Measurements from ENCODE around the gene IFIH1.

The IFIH1 gene

DNA sequence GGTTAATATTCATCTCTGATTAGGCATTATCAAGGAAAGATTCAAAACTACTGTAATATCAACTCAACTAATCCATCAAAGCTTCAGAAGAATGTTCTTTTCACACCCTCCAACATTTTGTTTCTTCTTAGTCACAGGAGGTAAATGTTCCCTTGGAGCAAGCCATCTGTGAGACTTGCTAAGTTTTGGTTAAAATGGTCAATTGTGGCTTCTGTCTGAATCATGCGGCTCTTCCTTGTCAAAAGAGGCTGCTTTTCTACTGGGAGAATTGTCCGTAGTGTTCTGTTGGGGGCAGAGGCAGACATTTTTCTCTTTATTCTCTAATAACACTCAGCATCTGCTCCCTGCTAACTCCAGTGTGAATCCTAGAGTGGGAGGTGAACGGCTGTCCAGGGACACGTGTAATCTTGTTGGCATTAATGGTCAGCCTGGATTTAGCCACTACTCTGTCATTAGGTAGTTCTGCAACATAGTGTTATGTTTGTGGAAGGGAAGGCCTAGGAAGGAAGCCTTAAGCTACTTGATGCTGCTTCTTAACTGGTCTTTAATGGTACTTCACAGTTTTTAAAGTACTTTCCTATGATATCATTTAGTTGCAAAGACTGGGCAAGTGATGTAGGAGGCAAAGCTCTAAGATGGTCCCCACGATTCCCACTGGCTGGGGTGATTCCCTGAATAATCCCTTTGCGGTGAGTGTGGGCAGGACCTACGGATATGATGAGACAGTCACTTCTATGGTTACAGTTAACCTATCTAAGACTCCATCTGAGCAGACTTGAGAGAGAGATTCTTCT lies 52.6 kb downstream of the IFIH1 start:
- Histone ChIP-seq H3K79me1 (ENCODE audit: low read length) (peaks cover 5% of the 10 kb centered on the region), H2AFZ (ENCODE audit: insufficient read depth, low read length, poor library complexity) (no peak overlapping the region), H3K27ac (ENCODE audit: low read depth, low read length) (no peak overlapping the region), H4K12ac (ENCODE audit: low read depth, low read length) (no peak overlapping the region), H3K23ac (ENCODE audit: low read length) (no peak overlapping the region), H3K36me3 (ENCODE audit: control insufficient read depth in 1 of 2, insufficient read depth in 2 of 2, low read length in 2 of 2) (no peaks in the 10 kb centered on the region), H2BK120ac (ENCODE audit: insufficient read depth, low read length, poor library complexity) (no peak overlapping the region), H3K18ac (ENCODE audit: low read length) (no peak overlapping the region), H4K8ac (ENCODE audit: low read depth, low read length) (no peak overlapping the region), H3K4ac (ENCODE audit: low read depth, low read length) (no peak overlapping the region), H2BK5ac (ENCODE audit: low read depth, low read length, poor library complexity) (no peak overlapping the region), H3K4me2 (ENCODE audit: low read length) (no peak overlapping the region), H2BK12ac (ENCODE audit: low read length) (no peak overlapping the region), H4K91ac (ENCODE audit: low read depth, low read length) (no peak overlapping the region), H3K9me3 (ENCODE audit: insufficient read depth, low read depth, low read length) (no peaks in the 10 kb centered on the region), H3K9ac (ENCODE audit: low read length) (no peak overlapping the region), H3K4me1 (ENCODE audit: control insufficient read depth in 1 of 2, insufficient read depth in 2 of 2, low read length in 2 of 2) (peaks cover 4 to 8% of the 10 kb centered on the region in 2 experiments), H3K79me2 (ENCODE audit: control insufficient read depth, insufficient read depth, low read length, poor library complexity) (no peaks in the 10 kb centered on the region), H3K27me3 (ENCODE audit: insufficient read depth, low read length) (no peaks in the 10 kb centered on the region), H3K14ac (ENCODE audit: low read length) (peak overlapping the region; percentile 34), H3K4me3 (ENCODE audit: low read depth, low read length) (no peak overlapping the region), H2AK5ac (ENCODE audit: low read length) (no peak overlapping the region)
- DNase-seq: no peak
- no CpG with 5 or more reads among the region's 7 CpGs for WGBS (ENCODE audit: extremely low coverage, insufficient coverage, insufficient read length)

DNA sequence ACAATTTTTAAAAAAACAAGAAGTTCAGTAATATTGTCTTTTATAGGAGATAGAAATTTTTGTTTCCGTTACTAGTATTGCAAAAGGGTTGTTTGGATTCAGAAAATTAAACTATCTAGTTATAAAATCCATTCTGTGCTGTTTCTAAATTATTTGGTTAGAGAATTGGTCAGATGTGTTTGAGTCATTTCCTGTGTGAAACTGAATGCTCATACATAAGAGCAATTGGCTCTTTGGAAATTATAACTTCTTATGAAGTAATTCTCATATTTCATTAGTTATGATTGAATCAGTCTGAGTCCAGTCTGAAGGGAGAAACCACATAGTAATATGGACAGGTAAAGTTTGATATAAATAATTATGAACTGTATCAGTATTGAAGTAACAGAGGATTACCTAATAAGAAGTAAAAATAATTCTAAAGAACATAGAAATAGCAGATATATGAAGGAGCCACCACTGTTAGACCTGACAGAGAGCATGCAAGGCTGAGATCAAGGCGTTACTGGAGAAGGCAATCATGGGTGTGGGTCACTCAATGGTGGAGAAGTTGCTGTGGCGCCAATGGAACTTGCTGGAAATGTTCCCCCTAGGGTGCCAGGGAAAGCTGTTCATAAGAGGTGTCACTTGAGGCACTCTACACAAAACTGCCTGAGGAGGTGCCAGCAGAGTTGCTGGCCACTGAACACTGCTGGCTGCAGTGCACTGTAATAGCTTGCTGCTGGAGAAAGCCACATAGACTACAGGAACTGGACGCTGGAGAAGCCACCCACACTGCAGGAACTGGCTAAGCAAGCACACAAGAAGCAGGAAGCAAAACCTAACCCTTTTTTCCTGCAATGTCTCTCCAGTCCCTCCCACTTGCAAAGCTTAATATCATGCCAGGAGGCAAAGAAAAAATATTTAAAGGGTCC lies 57.2 kb downstream of the IFIH1 start:
- no CpG with 5 or more reads among the region's 4 CpGs for WGBS (ENCODE audit: extremely low coverage, insufficient coverage, insufficient read length)
- no peaks in the 10 kb centered on the region for H3K9me3 ChIP-seq (ENCODE audit: insufficient read depth, low read depth, low read length)

DNA sequence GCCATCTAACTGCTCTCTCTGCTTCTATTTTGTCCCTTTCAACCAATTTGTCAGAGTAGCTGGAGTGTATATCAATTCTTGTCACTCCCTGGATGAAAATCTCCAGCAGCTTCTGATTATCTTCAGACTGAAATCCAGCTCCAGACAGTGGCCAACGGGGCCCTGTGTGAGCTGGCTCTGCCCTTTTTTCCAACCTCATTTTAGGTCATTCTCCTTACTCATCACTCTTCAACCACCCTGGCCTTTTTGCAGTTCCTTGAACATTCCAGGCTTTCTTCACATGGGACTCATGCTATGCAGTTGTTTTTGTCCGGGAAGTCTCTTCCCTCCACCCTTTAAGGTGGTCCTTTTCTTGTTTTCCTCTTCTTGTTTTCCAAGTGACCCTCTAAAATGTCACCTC lies 59.8 kb downstream of the IFIH1 start:
- Histone ChIP-seq H3K18ac (ENCODE audit: low read length) (no peak overlapping the region), H2AK5ac (ENCODE audit: low read length) (no peak overlapping the region), H3K9me3 (ENCODE audit: insufficient read depth, low read depth, low read length) (peaks cover 1% of the 10 kb centered on the region), H2AFZ (ENCODE audit: insufficient read depth, low read length, poor library complexity) (no peak overlapping the region), H3K9ac (ENCODE audit: low read length) (no peak overlapping the region), H3K36me3 (ENCODE audit: control insufficient read depth in 1 of 2, insufficient read depth in 2 of 2, low read length in 2 of 2) (no peaks in the 10 kb centered on the region), H4K8ac (ENCODE audit: low read depth, low read length) (no peak overlapping the region), H4K12ac (ENCODE audit: low read depth, low read length) (no peak overlapping the region), H3K27me3 (ENCODE audit: insufficient read depth, low read length) (no peaks in the 10 kb centered on the region), H3K4me3 (ENCODE audit: low read depth, low read length) (no peak overlapping the region), H3K23ac (ENCODE audit: low read length) (no peak overlapping the region), H3K4me2 (ENCODE audit: low read length) (no peak overlapping the region), H3K4ac (ENCODE audit: low read depth, low read length) (no peak overlapping the region), H2BK5ac (ENCODE audit: low read depth, low read length, poor library complexity) (no peak overlapping the region), H3K4me1 (ENCODE audit: control insufficient read depth in 1 of 2, insufficient read depth in 2 of 2, low read length in 2 of 2) (peaks cover 4% of the 10 kb centered on the region in 2 experiments), H2BK12ac (ENCODE audit: low read length) (no peak overlapping the region), H2BK120ac (ENCODE audit: insufficient read depth, low read length, poor library complexity) (peak overlapping the region; percentile 27), H3K14ac (ENCODE audit: low read length) (no peak overlapping the region), H3K27ac (ENCODE audit: low read depth, low read length) (no peak overlapping the region), H3K79me1 (ENCODE audit: low read length) (peaks cover 8% of the 10 kb centered on the region), H4K91ac (ENCODE audit: low read depth, low read length) (no peak overlapping the region), H3K79me2 (ENCODE audit: control insufficient read depth, insufficient read depth, low read length, poor library complexity) (no peaks in the 10 kb centered on the region)
- WGBS (ENCODE audit: extremely low coverage, insufficient coverage, insufficient read length): no CpG with 5 or more reads among the region's 2 CpGs
- DNase-seq: no peak

More for the DNA sequence above, 57.2 kb downstream of the IFIH1 start:
- H4K12ac ChIP-seq (ENCODE audit: low read depth, low read length): peak overlapping the region; percentile 22
- no peak overlapping the region for H3K4me2 ChIP-seq (ENCODE audit: low read length)
- no peaks in the 10 kb centered on the region for H3K27me3 ChIP-seq (ENCODE audit: insufficient read depth, low read length)
- H3K23ac ChIP-seq (ENCODE audit: low read length): no peak overlapping the region
- DNase-seq: peak in 1 of 2 donors; percentile 42
- no peak overlapping the region for H2AFZ ChIP-seq (ENCODE audit: insufficient read depth, low read length, poor library complexity)
- H3K79me1 ChIP-seq (ENCODE audit: low read length): peaks cover 8% of the 10 kb centered on the region
- no peaks in the 10 kb centered on the region for H3K79me2 ChIP-seq (ENCODE audit: control insufficient read depth, insufficient read depth, low read length, poor library complexity)
- H3K14ac ChIP-seq (ENCODE audit: low read length): no peak overlapping the region
- no peak overlapping the region for H2AK5ac ChIP-seq (ENCODE audit: low read length)
- no peak overlapping the region for H3K9ac ChIP-seq (ENCODE audit: low read length)
- peaks cover 4% of the 10 kb centered on the region in 2 experiments for H3K4me1 ChIP-seq (ENCODE audit: control insufficient read depth in 1 of 2, insufficient read depth in 2 of 2, low read length in 2 of 2)
- peak overlapping the region; percentile 66 for H4K8ac ChIP-seq (ENCODE audit: low read depth, low read length)
- peak overlapping the region; percentile 19 for H4K91ac ChIP-seq (ENCODE audit: low read depth, low read length)
- no peak overlapping the region for H3K4me3 ChIP-seq (ENCODE audit: low read depth, low read length)
- no peak overlapping the region for H3K4ac ChIP-seq (ENCODE audit: low read depth, low read length)
- H3K18ac ChIP-seq (ENCODE audit: low read length): no peak overlapping the region
- H2BK120ac ChIP-seq (ENCODE audit: insufficient read depth, low read length, poor library complexity): no peak overlapping the region
- no peak overlapping the region for H2BK5ac ChIP-seq (ENCODE audit: low read depth, low read length, poor library complexity)
- H2BK12ac ChIP-seq (ENCODE audit: low read length): peak overlapping the region; percentile 37
- no peaks in the 10 kb centered on the region for H3K36me3 ChIP-seq (ENCODE audit: control insufficient read depth in 1 of 2, insufficient read depth in 2 of 2, low read length in 2 of 2)
- H3K27ac ChIP-seq (ENCODE audit: low read depth, low read length): no peak overlapping the region

DNA sequence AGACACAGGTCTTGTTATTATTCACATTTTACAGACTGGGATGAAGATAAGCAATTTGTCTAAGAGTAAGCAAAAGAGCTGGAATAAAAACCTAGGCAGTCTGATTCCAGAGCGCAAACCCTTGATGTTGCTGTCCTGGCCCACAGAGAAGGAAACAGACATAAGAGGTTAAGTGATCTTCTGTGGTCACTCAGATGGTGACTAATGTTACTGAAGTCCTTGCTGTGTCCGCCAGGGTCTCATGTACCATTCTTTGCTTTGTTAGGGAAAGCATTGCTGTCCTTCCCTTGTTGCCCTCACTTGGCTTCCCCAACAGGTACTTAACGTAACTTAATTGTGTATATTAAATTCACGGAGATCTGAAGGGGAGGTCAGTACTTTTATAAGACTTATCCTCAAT lies 60.3 kb downstream of the IFIH1 start:
- H4K91ac ChIP-seq (ENCODE audit: low read depth, low read length): no peak overlapping the region
- no peak overlapping the region for H2AFZ ChIP-seq (ENCODE audit: insufficient read depth, low read length, poor library complexity)
- H4K8ac ChIP-seq (ENCODE audit: low read depth, low read length): no peak overlapping the region
- H2BK12ac ChIP-seq (ENCODE audit: low read length): peak overlapping the region; percentile 69
- no peaks in the 10 kb centered on the region for H3K36me3 ChIP-seq (ENCODE audit: control insufficient read depth in 1 of 2, insufficient read depth in 2 of 2, low read length in 2 of 2)
- H3K27ac ChIP-seq (ENCODE audit: low read depth, low read length): no peak overlapping the region
- H3K9me3 ChIP-seq (ENCODE audit: insufficient read depth, low read depth, low read length): peaks cover 1% of the 10 kb centered on the region
- no peak overlapping the region for H3K9ac ChIP-seq (ENCODE audit: low read length)
- no peaks in the 10 kb centered on the region for H3K27me3 ChIP-seq (ENCODE audit: insufficient read depth, low read length)
- no peak overlapping the region for H2AK5ac ChIP-seq (ENCODE audit: low read length)
- no peak overlapping the region for H3K4ac ChIP-seq (ENCODE audit: low read depth, low read length)
- no peak overlapping the region for H3K4me2 ChIP-seq (ENCODE audit: low read length)
- no peak overlapping the region for H4K12ac ChIP-seq (ENCODE audit: low read depth, low read length)
- peaks cover 8% of the 10 kb centered on the region for H3K79me1 ChIP-seq (ENCODE audit: low read length)
- no CpG with 5 or more reads among the region's 4 CpGs for WGBS (ENCODE audit: extremely low coverage, insufficient coverage, insufficient read length)
- no peaks in the 10 kb centered on the region for H3K79me2 ChIP-seq (ENCODE audit: control insufficient read depth, insufficient read depth, low read length, poor library complexity)
- H3K23ac ChIP-seq (ENCODE audit: low read length): no peak overlapping the region
- no peak overlapping the region for H3K18ac ChIP-seq (ENCODE audit: low read length)
- H3K4me1 ChIP-seq (ENCODE audit: control insufficient read depth in 1 of 2, insufficient read depth in 2 of 2, low read length in 2 of 2): peaks cover 4% of the 10 kb centered on the region in 2 experiments
- no peak overlapping the region for H2BK5ac ChIP-seq (ENCODE audit: low read depth, low read length, poor library complexity)
- H2BK120ac ChIP-seq (ENCODE audit: insufficient read depth, low read length, poor library complexity): no peak overlapping the region
- no peak overlapping the region for H3K4me3 ChIP-seq (ENCODE audit: low read depth, low read length)
- DNase-seq: no peak
- no peak overlapping the region for H3K14ac ChIP-seq (ENCODE audit: low read length)

All from trophoblast cell (in vitro differentiated cells and primary cell).